ENCODE results near the gene RPL13A.

Gene RPL13A

DNA sequence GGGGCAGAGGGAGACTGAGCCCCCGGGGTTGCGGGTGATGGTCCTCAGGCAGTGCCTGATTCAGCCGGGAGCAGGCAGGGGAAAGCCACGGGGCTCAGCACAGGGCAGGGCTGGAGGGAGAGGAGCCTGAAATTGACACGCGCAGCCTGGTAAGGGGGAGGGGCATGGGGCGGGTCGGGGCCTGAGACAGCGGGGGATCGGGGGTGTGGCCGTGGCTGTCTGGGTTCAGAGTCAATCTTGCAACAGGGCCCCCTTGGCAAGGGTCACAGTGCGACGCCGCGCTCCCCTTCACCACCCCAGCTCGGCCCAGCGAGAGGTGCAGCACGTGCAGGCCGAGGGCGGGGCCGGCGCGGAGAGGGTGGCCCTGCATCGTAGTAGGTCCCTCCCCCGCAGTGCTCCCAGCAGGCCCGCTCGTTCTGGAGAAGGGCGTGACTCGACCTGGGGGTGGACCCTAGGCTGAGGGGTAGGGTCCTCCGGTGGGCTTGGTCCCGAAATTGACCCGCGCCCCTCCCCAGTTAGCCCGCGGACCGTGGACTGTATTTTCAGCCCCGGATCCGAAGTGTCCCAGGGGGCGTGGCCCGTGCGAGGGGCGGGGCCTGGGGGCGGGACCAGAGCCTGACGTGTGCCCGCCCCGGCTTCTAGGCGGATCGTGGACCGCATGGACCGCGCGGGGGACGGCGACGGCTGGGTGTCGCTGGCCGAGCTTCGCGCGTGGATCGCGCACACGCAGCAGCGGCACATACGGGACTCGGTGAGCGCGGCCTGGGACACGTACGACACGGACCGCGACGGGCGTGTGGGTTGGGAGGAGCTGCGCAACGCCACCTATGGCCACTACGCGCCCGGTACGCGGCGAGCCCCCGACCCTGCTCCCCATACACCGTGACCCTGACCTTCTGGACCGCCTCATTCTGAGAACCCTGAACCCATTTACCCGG lies 46.4 kb downstream of the RPL13A start:
- DNase-seq (ENCODE audit: low spot score), result peak; percentile 87
- TF ChIP-seq, protein P1, sequence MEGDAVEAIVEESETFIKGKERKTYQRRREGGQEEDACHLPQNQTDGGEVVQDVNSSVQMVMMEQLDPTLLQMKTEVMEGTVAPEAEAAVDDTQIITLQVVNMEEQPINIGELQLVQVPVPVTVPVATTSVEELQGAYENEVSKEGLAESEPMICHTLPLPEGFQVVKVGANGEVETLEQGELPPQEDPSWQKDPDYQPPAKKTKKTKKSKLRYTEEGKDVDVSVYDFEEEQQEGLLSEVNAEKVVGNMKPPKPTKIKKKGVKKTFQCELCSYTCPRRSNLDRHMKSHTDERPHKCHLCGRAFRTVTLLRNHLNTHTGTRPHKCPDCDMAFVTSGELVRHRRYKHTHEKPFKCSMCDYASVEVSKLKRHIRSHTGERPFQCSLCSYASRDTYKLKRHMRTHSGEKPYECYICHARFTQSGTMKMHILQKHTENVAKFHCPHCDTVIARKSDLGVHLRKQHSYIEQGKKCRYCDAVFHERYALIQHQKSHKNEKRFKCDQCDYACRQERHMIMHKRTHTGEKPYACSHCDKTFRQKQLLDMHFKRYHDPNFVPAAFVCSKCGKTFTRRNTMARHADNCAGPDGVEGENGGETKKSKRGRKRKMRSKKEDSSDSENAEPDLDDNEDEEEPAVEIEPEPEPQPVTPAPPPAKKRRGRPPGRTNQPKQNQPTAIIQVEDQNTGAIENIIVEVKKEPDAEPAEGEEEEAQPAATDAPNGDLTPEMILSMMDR (IDR thresholded peaks at IDR 0.05; ENCODE audit: extremely low read depth, missing control alignments), result peak; percentile 14

DNA sequence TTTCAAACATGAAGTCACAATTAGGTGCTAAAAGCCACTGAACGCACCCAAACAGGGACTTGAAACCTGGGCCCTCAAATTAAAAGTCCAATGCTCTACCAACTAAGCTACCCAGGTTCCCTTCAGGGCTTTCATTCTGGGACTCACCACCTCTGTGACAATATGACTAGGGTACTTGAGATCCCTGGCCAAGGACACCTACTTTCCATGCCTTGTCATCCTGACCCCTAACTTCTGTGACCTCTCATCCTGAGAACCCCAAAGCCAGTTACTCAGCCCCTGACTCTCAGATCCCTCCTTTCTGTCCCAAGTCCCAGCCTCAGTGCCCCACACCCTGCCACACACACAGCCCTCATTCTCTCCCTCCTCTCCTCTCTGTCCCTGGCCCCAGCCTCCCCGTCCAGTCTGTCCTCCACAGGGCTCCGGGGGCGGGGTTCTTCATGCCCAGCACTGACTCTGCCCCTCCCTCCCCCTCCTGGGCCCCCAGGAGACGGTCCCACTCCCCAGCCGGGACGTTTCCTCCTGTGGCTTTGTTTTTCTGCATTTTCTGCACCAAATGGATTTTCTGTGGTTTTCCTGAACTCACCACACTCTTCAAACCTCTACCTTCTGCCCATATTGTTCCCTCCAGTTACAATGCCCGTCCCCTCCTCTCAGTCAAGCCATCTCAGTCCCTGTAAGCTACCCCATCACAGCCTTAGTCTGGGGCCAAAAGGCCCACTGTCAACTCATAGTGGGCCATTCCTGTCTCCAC lies 47.4 kb downstream of the RPL13A start:
- TF ChIP-seq, protein P1 (IDR thresholded peaks at IDR 0.05; ENCODE audit: extremely low read depth, missing control alignments), result no peak
- DNase-seq (ENCODE audit: low spot score), result no peak

DNA sequence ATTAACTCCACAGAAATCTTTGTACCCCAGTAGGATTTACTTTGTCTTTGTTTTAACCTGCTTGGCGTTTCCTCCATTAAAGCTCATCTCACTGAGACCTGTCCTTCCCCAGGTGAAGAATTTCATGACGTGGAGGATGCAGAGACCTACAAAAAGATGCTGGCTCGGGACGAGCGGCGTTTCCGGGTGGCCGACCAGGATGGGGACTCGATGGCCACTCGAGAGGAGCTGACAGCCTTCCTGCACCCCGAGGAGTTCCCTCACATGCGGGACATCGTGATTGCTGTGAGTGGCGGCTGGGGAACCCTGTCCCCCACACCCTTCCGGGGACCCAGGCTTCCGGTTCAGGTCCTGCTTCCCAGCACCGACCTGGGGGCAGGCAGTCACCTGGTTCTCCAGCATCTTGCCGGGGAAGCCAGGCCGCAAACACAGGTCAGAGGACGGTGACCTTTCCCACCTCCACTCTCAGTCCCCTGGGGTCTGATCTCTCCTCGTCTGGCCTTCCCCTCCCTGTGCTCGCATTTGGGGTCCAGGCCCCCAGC lies 49.6 kb downstream of the RPL13A start:
- TF ChIP-seq, protein P1 (IDR thresholded peaks at IDR 0.05; ENCODE audit: extremely low read depth, missing control alignments), result no peak
- no peak for DNase-seq (ENCODE audit: low spot score)

DNA sequence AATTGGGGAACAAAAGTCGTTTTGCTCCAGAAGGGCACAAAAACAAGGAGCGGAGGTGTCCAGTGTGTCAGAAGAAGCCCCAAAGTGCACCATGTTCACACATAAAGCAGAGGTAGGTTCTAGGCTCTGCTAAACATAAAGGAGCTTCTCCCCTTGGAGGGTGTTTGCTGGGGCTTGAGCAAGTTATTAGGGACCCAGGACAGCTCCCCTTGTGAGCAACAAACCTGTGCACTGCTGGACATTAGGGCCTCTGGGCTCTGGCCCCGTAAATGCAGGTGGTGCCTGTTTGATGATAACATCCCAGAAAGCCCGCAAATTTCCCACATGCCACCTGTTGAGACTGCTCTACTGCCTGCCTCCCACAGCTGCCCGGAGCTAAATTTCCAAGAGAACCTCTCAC lies 51.2 kb downstream of the RPL13A start:
- TF ChIP-seq, protein P1 (IDR thresholded peaks at IDR 0.05; ENCODE audit: extremely low read depth, missing control alignments), result no peak
- DNase-seq (ENCODE audit: low spot score), result no peak

DNA sequence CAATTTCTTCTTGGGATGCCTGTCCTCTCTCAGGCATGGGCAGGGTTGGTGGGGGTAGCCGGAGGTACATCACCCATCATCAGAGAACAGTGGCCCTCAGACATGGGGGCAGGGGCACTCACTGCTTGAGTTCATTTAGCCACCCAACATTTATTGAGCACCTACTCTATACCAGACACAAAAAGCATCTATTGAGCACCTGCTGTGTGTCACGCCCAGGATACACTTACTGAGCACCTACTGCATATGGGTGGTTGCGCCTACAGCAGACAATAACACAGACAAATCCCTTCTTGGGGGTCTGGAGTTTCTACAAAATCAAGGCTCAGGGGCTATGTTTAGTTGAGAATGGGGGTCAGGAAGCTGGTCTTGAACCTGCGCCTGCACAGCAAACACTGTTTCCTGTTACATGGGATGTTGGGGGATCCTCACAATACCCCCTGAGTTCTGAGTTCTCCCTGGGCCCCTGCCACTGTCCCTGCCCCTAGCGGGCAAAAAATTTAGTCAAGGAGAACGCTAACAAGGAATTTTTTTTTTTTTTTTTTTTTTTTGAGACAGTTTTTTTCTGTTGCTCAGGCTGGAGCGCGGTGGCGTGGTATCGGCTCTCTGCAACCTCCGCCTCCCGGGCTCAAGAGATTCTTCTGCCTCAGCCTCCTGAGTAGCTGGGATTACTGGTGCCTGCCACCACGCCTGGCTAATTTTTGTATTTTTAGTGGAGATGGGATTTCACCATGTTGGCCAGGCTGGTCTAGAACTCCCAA lies 52.0 kb downstream of the RPL13A start:
- TF ChIP-seq, protein P1 (IDR thresholded peaks at IDR 0.05; ENCODE audit: extremely low read depth, missing control alignments), result no peak
- DNase-seq (ENCODE audit: low spot score), result no peak
